ENCODE results near the gene SLC35D2.

The SLC35D2 gene

GRCh38 chr9:96274939-96275338 is 108.6 kb downstream of the SLC35D2 start:
- Mint-ChIP-seq H3K27me3 (peaks cover 5% of the 10 kb centered on the region), H3K4me3 (no peak overlapping the region), H3K36me3 (ENCODE audit: low read depth) (no peaks in the 10 kb centered on the region), H3K9me3 (peaks cover 18% of the 10 kb centered on the region), H3K27ac (no peak overlapping the region), H3K4me1 (ENCODE audit: low read depth) (no peaks in the 10 kb centered on the region)
- no peak for DNase-seq

All from activated T-cell treated with anti-CD3 and anti-CD28 coated beads, Interleukin-2, amount 50 U/mL, for 24 hours (primary cell).